ENCODE data around the gene SPOCK2. TPM values are rescaled to one million over a fixed set of nuclear protein-coding genes. Genes with fewer than 3 reads are reported as not detected.

Gene SPOCK2
- polyA plus RNA-seq, 1 donor from 2014 or later, result 5.6 TPM

DNA sequence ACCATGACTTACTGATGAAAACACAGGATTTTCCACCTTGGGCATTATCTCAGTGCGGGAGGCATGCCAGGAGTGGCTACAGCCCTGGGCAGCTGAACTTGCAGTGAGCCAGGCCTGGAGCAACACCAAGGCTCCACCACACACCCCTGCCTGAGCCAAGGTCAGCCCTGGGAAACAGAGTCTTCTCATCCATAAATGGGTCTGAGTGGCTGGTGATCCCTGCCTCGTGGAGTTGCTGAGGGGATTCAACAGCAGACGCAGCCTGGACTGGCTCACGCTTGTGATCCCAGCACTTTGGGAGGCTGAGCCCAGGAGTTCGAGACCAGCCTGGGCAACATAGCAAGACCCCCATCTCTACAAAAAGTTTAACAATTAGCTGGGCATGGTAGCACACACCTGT is 32.2 kb downstream of the SPOCK2 start:
- Histone ChIP-seq H3K9me2 (ENCODE audit: insufficient read depth, low read length) (no peaks in the 10 kb centered on the region), H2AFZ (ENCODE audit: low read depth, low read length) (no peak overlapping the region), H3K9ac (ENCODE audit: low read length) (no peak overlapping the region), H3K27me3 (ENCODE audit: insufficient read depth, low read depth, low read length) (no peaks in the 10 kb centered on the region), H3K4me3 (ENCODE audit: low read length) (no peak overlapping the region), H3K36me3 (ENCODE audit: insufficient read depth, low read length) (no peaks in the 10 kb centered on the region), H3F3A (ENCODE audit: insufficient read depth, low read length, poor library complexity, severe bottlenecking) (no peaks in the 10 kb centered on the region), H4K20me1 (ENCODE audit: insufficient read depth) (no peaks in the 10 kb centered on the region), H3K9me3 (ENCODE audit: low read length) (no peaks in the 10 kb centered on the region), H3K79me2 (replicated peaks; ENCODE audit: insufficient read depth, low read length) (no peaks in the 10 kb centered on the region), H3K27ac (ENCODE audit: low read length) (no peak overlapping the region), H3K4me2 (ENCODE audit: low read length) (no peak overlapping the region)
- no peak for TF ChIP-seq REST (IDR thresholded peaks at IDR 0.05; ENCODE audit: borderline replicate concordance)

GRCh38 chr10:72053690-72054089 is 34.7 kb downstream of the SPOCK2 start:
- no peaks in the 10 kb centered on the region for H3K27me3 ChIP-seq (ENCODE audit: insufficient read depth, low read depth, low read length)
- no peaks in the 10 kb centered on the region for H4K20me1 ChIP-seq (ENCODE audit: insufficient read depth)
- H3K4me3 ChIP-seq (ENCODE audit: low read length), result no peak overlapping the region
- H3K4me2 ChIP-seq (ENCODE audit: low read length), result no peak overlapping the region
- H3K9me2 ChIP-seq (ENCODE audit: insufficient read depth, low read length), result no peaks in the 10 kb centered on the region
- no peaks in the 10 kb centered on the region for H3K9me3 ChIP-seq (ENCODE audit: low read length)
- H3K36me3 ChIP-seq (ENCODE audit: insufficient read depth, low read length), result no peaks in the 10 kb centered on the region
- TF ChIP-seq EP300 (conservative IDR thresholded peaks at IDR 0.05; ENCODE audit: poor library complexity, severe bottlenecking) (no peak), REST (IDR thresholded peaks at IDR 0.05; ENCODE audit: borderline replicate concordance) (no peak), EZH2 (IDR thresholded peaks at IDR 0.05; ENCODE audit: borderline replicate concordance, insufficient read depth, low read length, poor library complexity, severe bottlenecking) (no peak), POLR2AphosphoS5 (IDR thresholded peaks at IDR 0.05) (no peak), SMC3 (conservative IDR thresholded peaks at IDR 0.05; ENCODE audit: poor library complexity) (no peak), MXI1 (conservative IDR thresholded peaks at IDR 0.05; ENCODE audit: poor library complexity, severe bottlenecking) (no peak), TAF1 (IDR thresholded peaks at IDR 0.05; ENCODE audit: low read depth) (no peak), RAD21 (conservative IDR thresholded peaks at IDR 0.05) (no peak)
- TF ChIP-seq, protein P1, sequence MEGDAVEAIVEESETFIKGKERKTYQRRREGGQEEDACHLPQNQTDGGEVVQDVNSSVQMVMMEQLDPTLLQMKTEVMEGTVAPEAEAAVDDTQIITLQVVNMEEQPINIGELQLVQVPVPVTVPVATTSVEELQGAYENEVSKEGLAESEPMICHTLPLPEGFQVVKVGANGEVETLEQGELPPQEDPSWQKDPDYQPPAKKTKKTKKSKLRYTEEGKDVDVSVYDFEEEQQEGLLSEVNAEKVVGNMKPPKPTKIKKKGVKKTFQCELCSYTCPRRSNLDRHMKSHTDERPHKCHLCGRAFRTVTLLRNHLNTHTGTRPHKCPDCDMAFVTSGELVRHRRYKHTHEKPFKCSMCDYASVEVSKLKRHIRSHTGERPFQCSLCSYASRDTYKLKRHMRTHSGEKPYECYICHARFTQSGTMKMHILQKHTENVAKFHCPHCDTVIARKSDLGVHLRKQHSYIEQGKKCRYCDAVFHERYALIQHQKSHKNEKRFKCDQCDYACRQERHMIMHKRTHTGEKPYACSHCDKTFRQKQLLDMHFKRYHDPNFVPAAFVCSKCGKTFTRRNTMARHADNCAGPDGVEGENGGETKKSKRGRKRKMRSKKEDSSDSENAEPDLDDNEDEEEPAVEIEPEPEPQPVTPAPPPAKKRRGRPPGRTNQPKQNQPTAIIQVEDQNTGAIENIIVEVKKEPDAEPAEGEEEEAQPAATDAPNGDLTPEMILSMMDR (IDR thresholded peaks at IDR 0.05; ENCODE audit: poor library complexity, severe bottlenecking), result no peak
- no peak overlapping the region for H3K9ac ChIP-seq (ENCODE audit: low read length)
- no peak overlapping the region for H2AFZ ChIP-seq (ENCODE audit: low read depth, low read length)
- no peaks in the 10 kb centered on the region for H3K79me2 ChIP-seq (replicated peaks; ENCODE audit: insufficient read depth, low read length)
- H3F3A ChIP-seq (ENCODE audit: insufficient read depth, low read length, poor library complexity, severe bottlenecking), result no peaks in the 10 kb centered on the region
- H3K27ac ChIP-seq (ENCODE audit: low read length), result no peak overlapping the region
